Coronary artery (tissue), 2 donors: ENCODE data around the gene KCND3.

Experiments
- DNase-seq: peaks from one replicate; pipeline ENCODE4 v3.0.0-alpha.2; 2017; ENCODE audit warnings: low spot score
- H3K27ac ChIP-seq, 2 donors: fragments of 200-600 bp; sonication (generic); one replicate each; pipeline ENCODE4 v1.5.1; 2016 to 2019
- H3K4me3 ChIP-seq: fragments of 200-600 bp; sonication (generic); 2 replicates; pipeline ENCODE4 v1.5.1; 2016; ENCODE audit warnings: mild to moderate bottlenecking, moderate library complexity
- TF ChIP-seq, protein P1 (sequence below): fragments of 200-600 bp; sonication (generic); IDR thresholded peaks from one replicate; pipeline ENCODE4 v1.5.1; 2019; ENCODE audit warnings: antibody characterized with exemption

KCND3 gene

DNA sequence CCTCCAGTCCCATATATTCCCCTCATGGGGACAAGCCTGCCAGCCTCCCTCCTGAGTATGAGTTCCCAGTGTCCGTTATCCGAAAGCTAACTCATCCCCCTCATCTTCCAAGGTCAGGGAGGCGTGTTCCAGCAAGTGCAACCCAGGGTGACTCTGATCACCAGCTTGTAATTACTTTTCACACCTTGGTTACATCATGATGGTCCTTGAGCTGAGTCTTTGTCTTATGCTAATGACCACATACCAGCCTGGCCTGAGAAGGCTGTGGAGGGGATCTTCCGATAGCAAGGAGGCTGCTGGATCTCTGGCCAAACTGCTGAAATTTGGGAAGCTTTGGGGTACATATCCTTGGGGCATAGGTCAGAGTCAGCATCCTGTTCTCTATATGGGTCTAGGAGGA is 134.2 kb downstream of the KCND3 start:
- Histone ChIP-seq H3K4me3 (no peak overlapping the region), H3K27ac (no peak overlapping the region)
- TF ChIP-seq, protein P1, sequence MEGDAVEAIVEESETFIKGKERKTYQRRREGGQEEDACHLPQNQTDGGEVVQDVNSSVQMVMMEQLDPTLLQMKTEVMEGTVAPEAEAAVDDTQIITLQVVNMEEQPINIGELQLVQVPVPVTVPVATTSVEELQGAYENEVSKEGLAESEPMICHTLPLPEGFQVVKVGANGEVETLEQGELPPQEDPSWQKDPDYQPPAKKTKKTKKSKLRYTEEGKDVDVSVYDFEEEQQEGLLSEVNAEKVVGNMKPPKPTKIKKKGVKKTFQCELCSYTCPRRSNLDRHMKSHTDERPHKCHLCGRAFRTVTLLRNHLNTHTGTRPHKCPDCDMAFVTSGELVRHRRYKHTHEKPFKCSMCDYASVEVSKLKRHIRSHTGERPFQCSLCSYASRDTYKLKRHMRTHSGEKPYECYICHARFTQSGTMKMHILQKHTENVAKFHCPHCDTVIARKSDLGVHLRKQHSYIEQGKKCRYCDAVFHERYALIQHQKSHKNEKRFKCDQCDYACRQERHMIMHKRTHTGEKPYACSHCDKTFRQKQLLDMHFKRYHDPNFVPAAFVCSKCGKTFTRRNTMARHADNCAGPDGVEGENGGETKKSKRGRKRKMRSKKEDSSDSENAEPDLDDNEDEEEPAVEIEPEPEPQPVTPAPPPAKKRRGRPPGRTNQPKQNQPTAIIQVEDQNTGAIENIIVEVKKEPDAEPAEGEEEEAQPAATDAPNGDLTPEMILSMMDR: no peak
- no peak for DNase-seq

DNA sequence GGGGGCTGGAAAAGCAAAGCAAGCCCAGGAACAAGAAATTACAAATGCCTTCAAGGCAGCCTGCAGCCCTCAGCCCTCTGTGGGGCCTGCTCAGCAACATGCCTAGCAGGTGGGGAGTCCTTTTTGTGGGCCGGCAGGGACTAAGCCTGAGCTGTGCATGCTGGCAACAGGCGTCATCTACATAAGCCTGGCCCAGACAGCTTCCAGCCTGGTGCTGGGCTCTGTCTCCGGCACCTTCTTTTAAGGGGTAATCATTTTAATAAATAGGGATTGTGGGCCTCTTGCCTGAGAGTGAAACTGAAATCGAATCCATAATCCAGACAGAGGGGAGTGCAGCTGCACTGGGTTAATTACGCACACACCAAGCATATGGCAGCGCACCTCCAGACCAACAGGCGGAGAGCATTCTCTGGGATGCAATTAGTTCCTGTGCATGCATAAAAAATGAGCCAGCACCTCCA is 137.2 kb downstream of the KCND3 start:
- DNase-seq: no peak
- Histone ChIP-seq H3K27ac (no peak overlapping the region), H3K4me3 (no peak overlapping the region)
- TF ChIP-seq, protein P1: no peak

DNA sequence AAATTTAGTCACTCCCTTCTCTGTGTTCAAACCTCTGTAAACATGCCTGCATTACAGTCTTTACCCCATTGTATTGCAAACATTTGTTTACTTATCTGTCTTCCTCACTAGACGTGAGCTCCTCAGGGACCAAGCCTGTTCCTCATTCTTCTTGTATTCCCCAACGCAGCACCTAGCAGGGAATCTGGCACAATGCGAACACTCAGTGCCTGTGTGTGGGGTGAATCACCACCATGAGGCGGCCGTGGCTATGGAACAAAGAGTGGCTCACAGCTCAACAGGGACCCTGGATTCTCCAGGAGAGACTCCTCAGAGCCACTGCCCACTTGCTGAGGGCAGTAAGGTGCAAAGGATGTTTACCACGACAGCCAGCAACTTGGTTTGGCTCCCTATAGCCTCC is 137.9 kb downstream of the KCND3 start:
- DNase-seq: no peak
- Histone ChIP-seq H3K4me3 (no peak overlapping the region), H3K27ac (no peak overlapping the region)
- TF ChIP-seq, protein P1: no peak

DNA sequence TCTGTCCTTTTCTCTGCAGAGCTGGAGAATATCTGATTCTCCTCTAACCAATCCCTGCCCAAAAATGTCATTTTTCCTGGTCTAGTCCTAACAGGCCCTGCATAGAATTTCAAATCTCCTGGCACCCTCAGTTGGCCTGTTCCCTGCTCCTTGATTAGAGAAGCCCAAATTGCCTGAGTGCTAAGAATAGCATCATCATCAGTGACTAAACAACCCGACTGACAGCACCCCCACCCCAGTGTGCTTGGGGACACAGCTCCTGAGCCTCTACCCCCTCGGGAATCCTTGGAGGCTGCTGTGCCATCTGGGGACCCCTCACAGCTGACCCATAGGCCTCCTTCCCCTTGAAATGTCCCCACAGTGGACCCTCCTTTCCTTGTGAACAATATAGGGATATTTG is 139.4 kb downstream of the KCND3 start:
- no peak overlapping the region for H3K27ac ChIP-seq
- H3K4me3 ChIP-seq: no peak overlapping the region
- TF ChIP-seq, protein P1: no peak
- DNase-seq: no peak

DNA sequence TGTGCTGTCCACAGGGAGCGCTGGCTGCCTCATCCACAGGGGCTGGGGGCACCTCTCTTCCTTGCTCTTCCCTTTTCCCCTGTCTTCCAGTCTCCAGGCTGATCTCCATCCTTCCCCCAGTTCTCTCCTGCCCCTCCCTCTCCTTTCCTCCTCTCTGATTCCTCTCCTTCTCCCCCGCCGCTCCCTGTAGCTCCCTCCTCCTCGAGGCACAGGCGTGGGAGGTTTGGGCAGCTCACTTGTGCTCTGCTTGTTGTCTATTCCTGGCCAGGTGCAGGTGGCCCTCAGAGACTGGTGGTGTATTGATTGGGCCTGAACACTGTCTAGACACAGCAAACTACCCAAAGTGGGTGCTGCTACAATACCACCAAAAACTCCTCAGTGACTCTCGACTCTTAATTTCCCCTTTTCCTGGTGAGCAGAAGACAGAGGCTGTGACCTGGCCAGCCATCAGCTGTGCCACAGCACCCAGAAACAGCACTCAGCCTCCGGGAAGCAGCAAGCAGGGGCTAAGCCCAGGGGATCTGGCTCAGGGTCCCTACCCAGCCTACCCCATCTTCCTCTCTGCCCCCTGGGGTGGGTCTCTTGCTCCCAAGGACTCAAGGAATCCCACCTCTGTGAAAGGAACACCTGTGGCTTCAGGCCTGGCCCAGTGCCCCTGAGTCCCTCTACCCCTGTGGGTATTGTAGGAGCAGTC is 140.5 kb downstream of the KCND3 start:
- TF ChIP-seq, protein P1: no peak
- no peak overlapping the region for H3K4me3 ChIP-seq
- no peak for DNase-seq
- no peak overlapping the region for H3K27ac ChIP-seq

DNA sequence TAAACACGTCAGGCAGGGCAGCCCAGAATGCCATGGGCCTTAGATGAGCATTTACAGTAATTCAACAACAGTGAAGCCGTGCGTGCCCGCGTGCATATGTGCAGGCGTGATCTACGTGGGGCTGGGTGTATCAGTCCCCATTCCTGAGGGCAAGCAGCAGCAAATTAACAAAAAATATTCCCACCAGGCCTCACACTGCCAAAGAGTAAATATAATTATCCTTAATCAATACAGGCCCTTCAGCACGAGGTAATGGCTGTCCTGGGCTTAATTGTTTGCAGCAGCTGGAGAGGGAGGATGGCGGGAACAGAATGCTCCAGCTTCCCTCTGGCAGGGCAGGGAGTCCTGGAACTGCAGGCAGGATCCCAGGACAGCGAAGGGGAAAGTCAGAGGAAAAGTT is 142.0 kb downstream of the KCND3 start:
- TF ChIP-seq, protein P1: no peak
- H3K27ac ChIP-seq: no peak overlapping the region
- no peak for DNase-seq
- H3K4me3 ChIP-seq: no peak overlapping the region

DNA sequence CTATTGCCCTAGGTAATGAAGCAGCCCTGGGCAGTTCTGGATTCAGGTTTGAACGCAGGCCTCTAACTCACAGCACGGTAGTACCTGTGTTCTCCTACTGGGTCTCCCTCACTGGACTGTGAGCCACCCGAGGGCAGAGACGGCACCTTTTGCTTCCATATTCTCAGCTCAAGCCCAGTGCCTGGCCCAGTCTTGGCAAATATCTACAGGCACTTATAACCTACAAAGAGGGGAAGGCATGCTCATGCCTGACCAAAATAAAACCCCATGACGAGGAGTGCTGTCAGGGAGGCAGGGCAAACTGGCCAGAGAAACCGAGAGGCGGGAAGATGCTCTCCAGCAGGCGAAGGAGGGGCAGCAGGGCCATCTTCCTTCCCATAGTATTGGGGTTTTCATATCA is 142.6 kb downstream of the KCND3 start:
- TF ChIP-seq, protein P1: no peak
- H3K4me3 ChIP-seq: no peak overlapping the region
- H3K27ac ChIP-seq: no peak overlapping the region
- no peak for DNase-seq
